Measurements from ENCODE around the gene RIN3. TPM values are rescaled to one million over a fixed set of nuclear protein-coding genes. Genes with fewer than 3 reads are reported as not detected.

Gene RIN3
- polyA plus RNA-seq, 5 donors, result 11.3 to 20.8 (median 15.8) TPM

GRCh38 chr14:92482621-92483319 is 30.8 kb upstream of the RIN3 start:
- DNase-seq, result no peak

GRCh38 chr14:92484132-92484823 is 29.3 kb upstream of the RIN3 start:
- no peak for DNase-seq

DNA sequence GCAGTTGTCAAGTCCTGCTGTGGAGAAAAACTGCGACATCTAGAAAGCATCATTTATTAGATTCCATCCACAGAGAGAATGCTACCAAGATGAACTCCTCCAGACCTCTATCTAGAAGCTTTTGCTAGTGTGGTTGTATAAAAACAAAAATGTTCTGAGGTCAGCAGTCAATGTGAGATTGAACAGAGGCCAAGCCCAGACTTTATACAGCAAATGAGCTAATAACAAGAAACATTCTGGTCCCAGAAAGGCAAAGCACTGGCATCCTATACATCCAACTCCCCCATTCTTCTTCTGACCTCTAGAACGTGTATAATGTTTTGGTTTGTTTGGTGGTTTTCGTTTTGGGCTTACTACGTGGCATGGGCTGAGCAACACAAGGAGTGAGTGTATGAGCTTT is 26.7 kb upstream of the RIN3 start:
- no peak for DNase-seq

DNA sequence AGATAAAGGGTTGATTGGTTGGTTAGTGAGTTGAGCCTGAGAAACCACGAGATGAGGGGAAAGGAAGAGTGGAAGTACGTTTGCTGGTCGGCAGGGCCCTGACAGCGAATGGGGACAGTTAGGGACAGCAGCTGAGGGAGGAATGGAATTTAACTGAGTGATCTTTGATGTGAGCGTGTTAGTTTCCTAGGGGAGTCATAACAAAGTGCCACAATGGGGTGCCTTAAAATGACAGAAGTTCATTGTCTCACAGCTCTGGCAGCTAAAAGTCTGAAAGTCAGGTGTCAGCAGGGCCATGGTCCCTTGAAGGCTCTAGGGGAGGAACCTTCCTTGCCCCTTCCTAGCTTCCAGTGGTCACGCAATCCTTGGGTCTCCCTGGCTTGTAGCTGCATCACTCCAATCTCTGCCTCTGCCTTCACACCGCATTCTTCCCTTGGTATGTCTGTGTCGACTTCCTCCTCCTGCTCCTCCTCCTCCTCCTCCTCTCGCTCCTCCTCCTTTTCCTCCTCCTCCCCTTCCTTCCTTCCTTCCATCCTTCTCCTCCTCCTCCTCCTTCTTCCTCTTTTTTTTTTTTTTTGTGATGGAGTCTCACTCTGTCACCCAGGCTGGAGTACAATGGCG is 26.0 kb upstream of the RIN3 start:
- DNase-seq, result no peak

- DNase-seq, result no peak
Observed at GRCh38 chr14:92489394-92490238, 24.0 kb upstream of the RIN3 start.

DNA sequence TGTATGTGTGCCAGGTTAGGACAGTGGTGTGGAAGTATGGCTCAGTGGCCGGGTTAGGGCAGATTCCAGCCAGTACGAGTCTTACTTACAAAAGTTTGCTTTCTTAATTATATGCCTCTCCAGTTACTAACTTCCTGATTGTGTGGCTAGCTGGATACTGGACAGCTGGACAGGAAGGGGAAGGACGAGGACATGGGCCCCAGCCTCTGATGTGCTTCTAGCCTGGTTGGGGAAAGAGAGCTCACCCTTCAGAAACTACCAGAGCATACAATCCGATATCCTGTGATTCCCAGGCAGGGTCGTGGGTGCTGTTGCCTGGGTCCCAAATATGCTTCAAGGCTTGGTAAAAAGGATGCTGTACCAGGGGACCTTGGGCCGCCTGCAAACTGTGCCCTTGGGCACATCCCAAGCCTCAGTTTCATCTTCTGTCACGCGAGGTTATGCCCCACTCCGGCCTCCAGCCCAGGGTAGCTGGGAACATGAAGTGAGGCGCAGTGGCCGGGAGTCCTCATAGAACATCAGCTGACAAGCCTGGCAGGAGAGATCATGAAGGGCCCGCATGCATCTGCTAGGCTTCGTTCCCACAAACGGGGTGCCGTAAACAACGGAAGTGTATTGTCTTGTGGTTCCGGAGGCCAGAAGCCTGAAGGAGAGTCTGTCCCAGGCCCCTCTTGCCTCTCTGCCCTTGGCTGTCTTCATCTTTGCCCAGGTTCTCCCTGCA is 23.2 kb upstream of the RIN3 start:
- no peak for DNase-seq

GRCh38 chr14:92491782-92492181 is 21.8 kb upstream of the RIN3 start:
- no peak for DNase-seq

- no peak for DNase-seq
Observed at GRCh38 chr14:92492258-92492657, 21.3 kb upstream of the RIN3 start.

DNA sequence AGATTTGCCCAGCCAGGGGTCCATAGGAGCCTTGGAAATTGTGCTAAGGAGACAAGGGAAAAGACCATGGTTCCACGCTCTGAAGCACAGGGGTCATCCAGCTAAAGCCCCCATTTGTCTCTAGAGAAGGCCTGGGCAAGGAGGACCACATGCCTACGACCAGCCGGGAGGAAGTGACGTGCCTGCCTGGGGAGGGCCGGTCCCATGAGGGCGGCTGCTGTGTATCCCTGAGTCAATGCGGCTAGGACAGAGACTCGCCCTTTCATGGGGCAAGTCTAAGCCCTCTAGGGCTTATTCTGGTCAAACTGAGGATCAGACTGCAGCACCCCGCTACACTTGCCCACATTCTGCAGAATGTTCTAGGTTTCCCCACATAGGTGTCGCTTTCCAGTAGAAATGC is 20.6 kb upstream of the RIN3 start:
- no peak for DNase-seq

DNA sequence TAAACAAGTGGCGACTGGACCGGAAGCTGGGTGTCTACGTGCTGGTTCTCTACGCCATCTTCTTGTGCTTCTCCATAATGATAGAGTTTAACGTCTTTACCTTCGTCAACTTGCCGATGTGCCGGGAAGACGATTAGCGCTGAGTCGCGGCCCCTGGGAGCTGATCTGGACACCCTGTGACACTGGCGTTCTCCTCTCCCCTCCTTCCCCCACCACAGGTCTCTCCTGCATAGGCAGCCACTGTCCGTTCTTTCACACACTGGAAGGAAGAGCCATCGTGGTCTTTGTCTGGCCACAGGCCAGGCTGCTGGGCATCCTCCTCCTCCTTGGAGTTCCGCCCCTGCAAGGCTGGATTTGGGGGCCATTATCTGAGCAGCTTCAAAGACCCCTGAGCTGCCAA is 20.1 kb upstream of the RIN3 start:
- DNase-seq, result no peak

GRCh38 chr14:92494512-92494911 is 19.1 kb upstream of the RIN3 start:
- DNase-seq, result no peak

- DNase-seq, result no peak
Observed at GRCh38 chr14:92495027-92495426, 18.6 kb upstream of the RIN3 start.

- DNase-seq, result no peak
Observed at GRCh38 chr14:92496191-92496857, 17.3 kb upstream of the RIN3 start.

DNA sequence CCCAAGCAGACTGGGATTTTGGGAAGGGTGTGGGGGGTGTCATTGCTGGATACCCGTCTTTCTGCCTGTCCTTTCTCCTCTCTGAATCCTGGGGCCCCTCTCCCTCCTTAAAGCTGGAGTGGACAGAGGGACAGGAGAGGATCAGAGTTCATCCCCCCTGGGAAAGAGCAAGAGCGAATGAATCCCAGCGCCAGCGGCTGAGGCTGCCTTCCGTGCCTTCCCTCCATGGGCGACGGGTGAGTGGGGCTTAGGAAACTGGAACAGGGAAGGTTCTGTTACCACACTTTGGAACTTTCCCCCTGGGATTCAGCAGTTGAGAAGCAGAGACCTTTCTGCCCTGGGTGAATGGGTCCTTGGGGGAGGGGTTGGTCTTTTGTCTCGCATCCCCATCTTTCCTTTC is 16.2 kb upstream of the RIN3 start:
- no peak for DNase-seq

DNA sequence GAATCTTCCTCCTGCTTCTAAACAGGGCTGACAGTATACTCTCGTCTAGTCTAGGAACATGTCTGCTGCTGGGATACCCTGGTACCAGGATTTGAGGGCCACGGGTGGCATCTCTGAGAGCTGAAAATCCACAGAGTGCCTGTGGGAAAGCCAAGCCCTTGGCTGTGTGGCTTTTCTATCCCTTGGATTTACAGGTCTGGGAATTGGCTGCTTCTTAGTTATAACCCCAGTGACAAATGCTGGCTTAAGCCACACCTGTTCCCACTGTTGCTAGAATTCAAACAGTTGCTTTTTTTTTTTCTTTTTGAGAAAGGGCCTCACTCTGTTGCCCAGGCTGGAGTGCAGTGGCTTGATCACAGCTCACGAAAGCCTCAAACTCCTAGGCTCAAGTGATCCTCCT is 14.3 kb upstream of the RIN3 start:
- DNase-seq, result no peak

GRCh38 chr14:92500491-92500941 is 13.1 kb upstream of the RIN3 start:
- no peak for DNase-seq

GRCh38 chr14:92501891-92502351 is 11.7 kb upstream of the RIN3 start:
- DNase-seq, result no peak

- no peak for DNase-seq
Observed at GRCh38 chr14:92502541-92503286, 10.9 kb upstream of the RIN3 start.

- no peak for DNase-seq
Observed at GRCh38 chr14:92503756-92504491, 9.7 kb upstream of the RIN3 start.
